Fibroblast of villous mesenchyme (primary cell): ENCODE results near the gene IGDCC3. TPM values are rescaled to one million over a fixed set of nuclear protein-coding genes. Genes with fewer than 3 reads are reported as not detected.

Experiments
- DNase-seq: peaks from one replicate; pipeline ENCODE4 v3.0.0-alpha.2; 2010; ENCODE audit warnings: low read depth
- H3K4me3 ChIP-seq: 2 replicates; pipeline ENCODE4 v1.5.1; 2011; ENCODE audit warnings: low read depth, mild to moderate bottlenecking, low read length
- total RNA-seq: library from RNA; depleted of rRNA; stranded (reverse); fragments of >200 nt; gene quantifications from 2 replicates; pipeline ENCODE4 v1.2.3, GENCODE V29; 2012
- TF ChIP-seq, protein P1 (sequence below): IDR thresholded peaks from 2 replicates; pipeline ENCODE4 v1.5.1; 2012; ENCODE audit warnings: low read depth, mild to moderate bottlenecking, low read length; ENCODE audit not compliant: insufficient read depth

Gene IGDCC3
- total RNA-seq, 1 donor: under 0.01 TPM

DNA sequence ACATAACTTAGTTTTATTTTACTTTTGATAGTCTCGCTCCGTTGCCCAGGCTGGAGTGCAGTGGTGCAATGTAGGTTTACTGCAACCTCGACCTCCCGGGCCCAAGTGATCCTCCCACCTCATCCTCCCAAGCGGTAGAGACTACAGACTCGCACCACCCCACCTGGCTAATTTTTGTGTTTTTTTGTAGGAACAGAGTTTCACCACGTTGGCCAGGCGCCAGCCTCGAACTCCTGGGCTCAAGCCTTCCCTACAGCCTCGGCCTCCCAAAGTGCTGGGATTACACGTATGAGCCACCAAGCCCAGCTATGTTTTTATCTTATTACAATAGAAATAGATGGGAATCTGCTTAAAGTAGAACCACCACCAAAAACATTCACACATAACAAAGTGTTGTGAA, 79.1 kb downstream of the IGDCC3 start:
- TF ChIP-seq, protein P1, sequence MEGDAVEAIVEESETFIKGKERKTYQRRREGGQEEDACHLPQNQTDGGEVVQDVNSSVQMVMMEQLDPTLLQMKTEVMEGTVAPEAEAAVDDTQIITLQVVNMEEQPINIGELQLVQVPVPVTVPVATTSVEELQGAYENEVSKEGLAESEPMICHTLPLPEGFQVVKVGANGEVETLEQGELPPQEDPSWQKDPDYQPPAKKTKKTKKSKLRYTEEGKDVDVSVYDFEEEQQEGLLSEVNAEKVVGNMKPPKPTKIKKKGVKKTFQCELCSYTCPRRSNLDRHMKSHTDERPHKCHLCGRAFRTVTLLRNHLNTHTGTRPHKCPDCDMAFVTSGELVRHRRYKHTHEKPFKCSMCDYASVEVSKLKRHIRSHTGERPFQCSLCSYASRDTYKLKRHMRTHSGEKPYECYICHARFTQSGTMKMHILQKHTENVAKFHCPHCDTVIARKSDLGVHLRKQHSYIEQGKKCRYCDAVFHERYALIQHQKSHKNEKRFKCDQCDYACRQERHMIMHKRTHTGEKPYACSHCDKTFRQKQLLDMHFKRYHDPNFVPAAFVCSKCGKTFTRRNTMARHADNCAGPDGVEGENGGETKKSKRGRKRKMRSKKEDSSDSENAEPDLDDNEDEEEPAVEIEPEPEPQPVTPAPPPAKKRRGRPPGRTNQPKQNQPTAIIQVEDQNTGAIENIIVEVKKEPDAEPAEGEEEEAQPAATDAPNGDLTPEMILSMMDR: no peak
- H3K4me3 ChIP-seq: no peak overlapping the region
- no peak for DNase-seq

DNA sequence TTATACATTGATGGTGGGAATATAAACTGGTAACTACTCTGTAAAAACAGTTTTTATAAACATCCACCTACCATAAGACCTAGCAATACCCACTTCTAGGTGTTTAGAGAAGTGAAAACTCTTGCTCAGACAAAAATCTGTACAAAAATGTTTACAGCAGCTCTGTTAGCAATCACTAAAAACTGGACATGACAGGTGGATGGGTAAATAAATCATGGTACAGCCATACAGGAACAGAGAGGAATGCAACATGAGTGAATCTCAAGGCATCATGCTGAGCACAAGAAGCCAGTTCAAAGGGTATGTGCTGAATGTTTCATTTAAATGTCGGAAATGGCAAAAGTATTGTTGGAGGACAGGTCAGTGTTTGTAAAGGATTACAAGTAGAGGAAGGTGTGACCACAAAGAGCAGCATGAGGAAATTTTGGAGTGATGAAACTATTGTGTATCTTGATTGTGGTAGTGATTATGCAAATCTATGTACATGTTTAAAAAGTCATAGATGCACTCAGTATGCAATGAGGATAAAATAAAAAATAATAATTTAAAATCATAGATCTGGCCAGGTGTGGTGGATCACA, 84.8 kb downstream of the IGDCC3 start:
- TF ChIP-seq, protein P1: no peak
- no peak for DNase-seq
- H3K4me3 ChIP-seq: no peak overlapping the region

DNA sequence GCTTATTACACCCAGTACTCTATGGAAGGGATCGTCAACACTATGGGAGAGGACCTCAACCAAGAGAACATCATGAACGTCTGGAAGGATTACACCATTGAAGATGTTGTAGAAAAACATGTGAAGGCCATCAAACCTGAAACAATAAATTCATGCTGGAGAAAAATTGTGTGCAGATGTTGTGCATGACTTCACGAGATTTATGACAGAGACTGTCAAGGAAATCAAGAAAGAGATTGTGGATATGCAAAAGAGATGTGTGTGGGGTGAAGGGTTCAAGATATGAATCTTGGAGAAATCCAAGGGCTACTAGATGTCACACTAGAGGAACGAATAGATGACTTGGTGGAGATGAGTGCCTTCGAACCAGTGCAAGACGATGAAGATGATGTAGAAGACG, 87.6 kb downstream of the IGDCC3 start:
- no peak for DNase-seq
- TF ChIP-seq, protein P1: no peak
- no peak overlapping the region for H3K4me3 ChIP-seq

DNA sequence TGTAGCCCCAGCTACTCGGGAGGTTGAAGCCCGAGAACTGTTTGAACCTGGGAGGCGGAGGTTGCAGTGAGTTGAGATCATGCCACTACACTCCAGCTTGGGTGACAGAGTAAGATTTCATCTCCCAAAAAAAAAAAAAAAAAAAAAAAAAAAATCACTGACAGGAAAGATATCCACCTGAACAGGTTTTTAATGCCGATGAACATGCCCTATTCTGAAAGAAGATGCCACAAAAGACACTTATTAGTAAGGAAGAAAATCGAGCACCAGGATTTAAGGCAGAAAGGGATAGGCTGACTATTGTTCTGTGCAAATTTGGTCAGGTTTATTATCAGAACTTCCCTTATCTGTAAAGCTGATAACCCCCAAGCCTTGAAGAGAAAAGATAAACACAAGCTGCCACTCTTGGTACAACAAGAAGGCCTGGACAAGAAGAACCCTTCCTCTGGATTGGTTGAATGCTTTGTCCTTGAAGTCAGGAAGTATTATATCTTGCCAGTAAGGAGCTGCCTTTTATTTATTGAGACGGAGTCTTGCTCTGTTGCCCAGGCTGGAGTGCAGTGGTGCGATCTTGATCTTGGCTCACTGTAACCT, 88.4 kb downstream of the IGDCC3 start:
- TF ChIP-seq, protein P1: no peak
- no peak for DNase-seq
- no peak overlapping the region for H3K4me3 ChIP-seq

DNA sequence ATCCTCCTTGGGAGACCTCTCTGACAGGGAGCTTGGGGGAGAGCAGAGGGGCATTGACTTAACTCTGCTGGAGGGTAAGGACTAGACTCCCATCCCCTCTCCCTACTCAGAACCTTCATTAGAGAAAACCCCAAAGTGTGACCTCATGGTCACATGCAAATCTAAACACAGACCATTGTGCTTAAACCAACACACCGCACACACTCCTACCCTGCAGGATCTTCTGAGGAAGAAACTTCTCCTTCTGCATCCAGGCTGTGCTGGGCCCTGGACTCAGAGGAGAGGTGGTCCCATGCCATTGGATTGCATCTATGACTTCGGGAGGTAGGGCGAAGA, 90.3 kb downstream of the IGDCC3 start:
- TF ChIP-seq, protein P1: no peak
- no peak for DNase-seq
- no peak overlapping the region for H3K4me3 ChIP-seq

DNA sequence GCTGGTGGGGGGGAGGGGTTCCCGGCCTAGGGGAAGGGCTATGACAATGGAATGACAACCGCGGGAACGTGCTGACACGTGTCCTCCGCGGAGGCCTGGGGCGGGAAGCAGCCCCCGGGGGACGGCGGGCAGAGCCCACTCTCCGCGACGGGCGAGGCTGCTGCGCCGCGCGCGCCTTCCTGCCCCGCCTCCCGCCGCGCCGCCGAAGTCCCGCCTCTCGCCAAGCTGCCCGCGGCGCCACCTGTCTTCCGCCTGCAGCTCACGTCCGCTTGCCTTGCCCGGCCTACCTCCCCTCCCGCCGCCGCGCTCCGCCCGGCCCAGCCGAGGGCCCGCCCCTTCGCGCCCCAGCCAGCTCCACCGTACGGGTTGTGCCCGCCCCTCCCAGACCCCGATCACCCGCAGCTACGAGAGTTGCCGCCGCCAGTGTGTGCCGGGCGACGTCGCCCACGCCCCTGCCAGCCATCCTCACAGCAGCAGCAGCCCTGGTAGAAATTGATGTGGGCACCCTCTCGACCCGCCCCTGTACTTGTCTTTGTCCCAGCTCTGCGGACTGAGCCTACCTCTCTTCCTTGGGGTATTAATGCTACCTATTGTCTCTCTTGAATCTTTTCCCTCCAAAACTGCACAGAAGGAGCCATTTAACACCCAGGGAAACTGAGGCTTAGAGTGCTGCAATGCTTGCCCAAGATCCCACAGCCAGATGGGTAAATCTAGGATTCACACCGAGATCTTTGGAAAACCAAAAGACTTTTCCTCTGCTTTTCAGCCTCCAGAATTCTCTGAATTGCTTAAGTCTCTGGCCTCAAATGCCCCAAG, 90.9 kb downstream of the IGDCC3 start, which contains the start of gene PARP16:
Gene PARP16 (minus strand): TSS at position 180 of the 816 bp plus-strand sequence. CDS start 457 bp downstream, outside the sequence.
- peak within 1 kb of the TSS; percentile 72 for H3K4me3 ChIP-seq
- peak; percentile 82 for DNase-seq
- TF ChIP-seq, protein P1: peak; percentile 28
